Islet of Langerhans (tissue), 1 donor: ENCODE data around the gene TARS1.
"Not testable (repeated sequence)": the region's sequence is repeated elsewhere in the genome, so short reads cannot be mapped to it uniquely, and the experiment has no call there.

Source experiments
- FAIRE-seq: peaks from one replicate; lab custom pipeline; 2011; peaks lifted over from hg19 to GRCh38; lab: Jason Lieb, UNC

Gene TARS1

DNA sequence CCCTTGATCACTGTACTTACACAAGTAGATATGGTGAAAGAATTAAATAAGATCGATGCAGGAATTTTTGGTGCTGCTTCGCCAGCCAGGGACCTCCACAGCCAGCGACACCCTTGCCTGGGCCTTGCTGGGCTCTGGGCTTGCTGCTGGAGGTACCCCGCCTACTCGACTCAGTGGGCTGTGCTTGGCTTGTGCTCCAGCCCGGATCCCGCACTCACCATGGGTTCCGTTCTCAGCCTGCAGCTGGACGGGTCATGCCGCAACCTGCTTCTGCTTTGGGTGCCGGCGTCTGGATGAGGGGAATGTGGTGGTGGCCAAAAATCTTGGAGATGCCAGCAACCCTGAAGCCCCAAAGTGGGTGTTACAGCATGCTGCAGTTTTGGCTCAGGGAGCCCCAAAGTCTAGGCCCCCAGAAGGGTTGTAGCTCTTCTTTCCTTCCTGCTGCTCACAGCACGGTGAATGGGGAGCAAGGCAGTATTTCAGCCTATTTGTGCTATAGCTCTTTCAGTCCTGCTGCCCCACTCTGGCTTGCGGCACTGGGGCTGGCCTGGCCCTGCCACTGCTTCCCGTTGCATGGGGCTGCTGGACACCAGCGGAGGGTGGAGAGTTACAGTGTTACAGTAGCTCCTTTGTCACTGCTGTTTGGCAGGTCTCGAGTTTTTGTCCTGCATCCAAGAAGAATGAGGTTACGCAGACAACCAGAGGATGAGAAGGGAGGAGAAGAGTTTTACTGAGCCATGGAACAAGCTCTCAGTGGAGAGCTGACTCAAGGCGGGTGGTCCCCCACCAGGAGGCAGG lies 48.0 kb downstream of the TARS1 start:
- no peak for FAIRE-seq

DNA sequence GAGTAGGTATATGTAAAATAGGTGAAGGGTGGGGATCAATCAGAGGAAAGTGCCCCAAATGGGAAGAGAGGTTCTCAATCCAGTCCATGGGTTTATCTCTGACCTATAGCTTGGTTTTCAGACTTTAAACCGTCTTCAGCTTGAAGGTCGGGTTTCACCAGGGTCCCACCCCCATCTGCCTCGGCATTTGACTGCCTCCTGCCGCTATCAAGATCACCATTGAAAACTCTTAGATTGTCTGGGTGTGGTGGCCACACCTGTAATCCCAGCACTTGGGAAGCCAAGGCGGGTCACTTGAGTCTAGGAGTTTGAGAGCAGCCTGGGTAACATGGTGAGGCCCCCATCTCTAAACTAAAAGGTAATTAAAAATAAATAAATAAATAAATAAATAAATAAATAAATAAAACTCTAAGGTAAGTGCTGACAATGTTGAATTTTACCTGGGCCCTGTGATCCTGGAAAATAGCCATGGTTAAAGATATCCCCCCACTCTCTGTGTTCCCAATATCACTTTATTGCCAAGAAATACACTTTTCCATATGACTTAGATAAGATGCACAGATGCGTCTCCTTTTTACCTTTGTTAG lies 48.8 kb downstream of the TARS1 start:
- FAIRE-seq = no peak

DNA sequence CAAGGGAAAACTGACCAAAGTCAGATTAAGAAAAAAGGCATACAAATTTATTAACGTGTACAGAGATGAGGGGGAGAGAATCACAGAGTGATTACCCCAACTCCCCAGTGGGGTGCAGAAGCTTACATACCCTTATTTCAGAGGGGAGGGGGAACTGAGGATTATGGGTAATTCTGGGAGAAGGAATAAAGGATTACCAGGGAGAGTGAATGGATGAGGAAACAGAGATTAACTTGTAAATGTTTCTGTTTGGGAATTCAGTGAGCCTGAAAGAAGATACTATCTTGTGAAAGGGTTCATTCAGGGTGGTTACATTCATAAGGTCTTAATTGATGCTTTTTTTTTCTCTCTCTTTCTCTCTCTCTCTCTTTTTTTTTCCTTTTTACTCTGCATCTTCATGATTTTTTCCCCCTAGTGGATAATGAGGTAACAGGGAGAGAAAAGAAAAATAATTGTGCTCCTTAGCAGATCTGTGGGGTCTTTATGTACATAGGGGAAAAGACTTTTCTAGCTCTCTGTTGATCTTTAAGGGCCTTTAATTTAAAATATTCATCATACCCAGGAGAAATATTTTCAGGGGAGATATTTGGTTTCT lies 49.4 kb downstream of the TARS1 start:
- no peak for FAIRE-seq

DNA sequence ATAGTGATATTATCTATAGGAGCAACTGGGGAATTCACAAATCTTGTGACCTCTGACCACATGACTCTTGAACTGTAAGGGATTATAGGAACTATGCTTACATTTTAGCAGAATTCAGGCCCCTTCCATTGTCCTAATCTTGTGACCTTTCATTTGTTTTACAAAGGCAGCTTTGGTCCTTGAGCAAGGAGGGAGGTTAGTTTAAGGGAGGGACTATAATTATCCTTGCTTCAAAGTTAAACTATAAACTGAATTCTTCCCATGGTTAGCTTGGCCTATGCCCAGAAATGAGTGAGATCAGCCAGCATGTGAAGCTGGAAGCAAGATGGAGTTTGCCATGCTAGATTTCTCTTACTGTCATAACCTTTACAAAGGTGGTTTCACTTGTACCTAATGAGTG lies 51.2 kb downstream of the TARS1 start:
- FAIRE-seq = no peak

DNA sequence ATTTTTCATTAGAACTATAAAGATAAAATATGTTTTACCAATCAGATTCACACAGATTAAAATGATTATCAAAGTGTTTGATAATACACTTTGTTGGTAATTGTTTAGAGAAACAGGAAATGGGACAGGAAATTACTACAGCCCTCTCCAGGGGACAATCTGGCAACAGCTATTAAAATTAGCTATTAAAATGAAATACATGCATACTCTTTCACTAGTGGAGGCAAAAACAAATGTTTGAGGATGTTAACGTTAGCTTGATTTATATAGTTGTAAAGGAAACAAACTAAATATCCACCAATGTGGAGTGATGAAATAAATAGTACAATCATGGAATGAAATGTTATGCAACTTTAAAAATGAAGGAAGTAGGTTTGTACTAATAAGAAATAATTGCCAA lies 53.7 kb downstream of the TARS1 start:
- FAIRE-seq = no peak

DNA sequence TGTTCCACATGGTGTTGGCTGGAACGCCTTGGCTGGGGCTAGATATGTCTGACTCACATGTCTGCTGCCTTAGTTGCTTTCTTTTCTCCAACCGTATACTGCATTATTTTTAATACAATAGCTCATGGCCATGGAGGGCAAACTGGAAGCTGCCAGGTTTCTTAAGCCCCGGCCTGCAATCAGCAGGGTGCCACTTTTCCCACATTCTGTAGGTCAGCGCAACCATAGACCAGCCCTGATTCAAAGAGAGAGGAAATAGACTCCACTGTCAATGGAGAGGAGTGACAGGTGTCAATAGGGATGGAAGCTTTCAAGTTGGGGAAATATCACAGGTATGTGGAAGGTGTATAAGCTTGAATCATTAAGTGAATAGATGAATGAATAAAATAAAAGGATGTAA lies 60.5 kb downstream of the TARS1 start:
- FAIRE-seq = no peak

DNA sequence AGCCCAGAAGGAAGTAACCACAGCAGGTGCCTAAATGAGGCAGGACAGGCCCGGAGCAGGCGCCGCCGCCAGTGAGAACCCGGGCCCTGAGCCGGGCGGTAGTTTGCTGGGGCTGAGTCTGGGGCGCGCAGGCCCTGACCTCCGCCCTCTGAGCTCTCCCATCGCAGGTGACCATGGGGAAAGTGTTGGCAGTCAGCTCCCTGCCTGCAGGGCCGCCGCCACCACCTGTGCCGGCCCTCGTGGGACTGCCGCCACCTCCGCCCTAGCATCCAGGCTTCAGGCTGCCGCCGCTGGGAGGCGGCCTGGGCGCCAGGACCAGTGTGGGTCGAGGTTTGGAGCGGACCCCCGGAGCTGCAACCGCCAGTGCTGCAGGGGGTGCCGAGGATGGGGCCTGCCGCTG lies 61.1 kb downstream of the TARS1 start:
- FAIRE-seq = no peak

DNA sequence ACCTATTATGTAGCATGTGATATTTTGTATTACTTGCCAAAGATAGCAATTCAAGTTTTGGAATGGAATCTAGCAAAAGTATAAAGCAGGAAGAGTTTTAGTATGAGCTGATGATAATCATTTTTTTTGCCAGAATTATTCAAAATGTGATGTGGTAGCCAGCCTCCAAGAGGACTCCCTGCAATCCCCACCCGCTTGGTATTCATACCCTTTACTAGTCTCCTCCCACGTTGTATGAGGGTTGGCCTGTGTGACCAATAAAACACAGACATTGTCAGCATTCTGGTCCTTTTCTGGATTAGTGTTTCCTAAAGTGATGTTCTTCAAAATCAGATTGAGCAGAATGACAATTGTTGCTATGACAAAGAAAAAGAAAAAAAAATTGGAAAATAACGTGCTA lies 63.8 kb downstream of the TARS1 start:
- FAIRE-seq = no peak

DNA sequence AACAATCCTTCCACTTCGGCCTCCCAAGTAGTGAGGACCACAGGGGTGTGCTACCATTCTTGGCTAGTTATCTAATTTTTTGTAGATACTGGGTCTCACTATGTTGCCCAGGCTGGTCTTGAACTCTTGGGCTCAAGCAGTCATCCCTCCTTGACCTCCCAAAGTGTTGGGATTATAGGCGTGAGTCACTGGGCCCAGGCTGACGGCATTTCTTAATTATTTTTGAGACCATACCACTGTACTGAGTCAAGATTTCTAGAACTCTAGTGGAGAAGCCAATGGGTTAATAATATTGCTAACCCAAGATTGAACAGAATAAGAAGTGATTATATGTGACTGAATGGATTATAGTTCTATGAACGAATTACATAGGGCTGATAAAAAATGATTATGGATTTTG lies 66.7 kb downstream of the TARS1 start:
- no peak for FAIRE-seq

DNA sequence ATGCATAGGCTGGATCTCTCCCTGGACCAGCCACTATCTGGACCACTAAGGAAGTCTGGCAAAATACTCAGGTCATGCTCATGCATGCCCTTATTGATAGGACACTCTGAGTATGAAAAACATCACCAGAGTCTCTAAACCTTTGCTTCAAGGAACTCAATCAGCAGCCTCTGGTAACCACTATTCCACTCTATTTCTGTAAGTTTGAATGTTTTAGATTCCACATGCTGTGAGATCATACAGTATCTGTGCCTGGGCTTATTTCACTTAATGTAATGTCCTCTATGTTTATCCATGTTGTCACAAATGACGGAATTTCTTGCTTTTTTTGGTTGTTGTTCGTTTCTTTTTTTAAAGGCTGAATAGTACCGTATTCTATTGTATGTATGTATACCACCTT lies 68.3 kb downstream of the TARS1 start:
- FAIRE-seq = no peak

DNA sequence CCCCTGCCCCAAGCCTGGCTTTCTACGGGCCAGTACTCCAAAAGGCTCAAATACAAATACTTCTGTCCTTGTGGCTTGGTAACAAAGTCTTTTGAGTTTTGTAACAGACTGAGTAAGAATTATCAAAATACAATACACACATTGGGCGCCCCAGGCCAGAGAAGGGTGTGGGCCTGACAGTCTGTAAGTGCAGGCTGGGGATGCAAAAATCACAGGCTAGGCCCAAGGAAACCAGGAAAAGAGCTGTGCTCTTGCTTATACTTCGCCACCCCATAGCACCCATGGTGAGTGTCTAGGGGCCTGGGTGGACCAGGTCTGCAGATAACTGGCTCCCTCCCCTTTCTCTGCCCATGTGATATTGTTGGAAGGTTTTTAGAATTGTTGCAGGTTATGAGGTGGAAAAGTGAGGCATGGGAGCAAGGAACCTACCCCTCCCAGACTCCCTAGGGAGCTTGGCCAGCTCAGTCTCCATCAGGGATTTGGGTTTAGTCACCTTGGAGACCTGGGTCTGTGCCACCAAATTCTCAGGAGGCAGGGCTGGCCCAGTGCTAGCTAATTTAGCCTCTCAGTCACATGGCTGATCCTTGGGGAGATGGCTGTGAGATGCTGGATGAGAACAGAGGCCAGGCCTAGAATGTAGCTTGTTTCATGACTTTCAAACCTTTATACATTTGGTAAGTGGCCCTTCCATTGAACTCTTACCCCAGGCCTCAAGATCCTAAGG lies 72.9 kb downstream of the TARS1 start:
- FAIRE-seq = no peak

DNA sequence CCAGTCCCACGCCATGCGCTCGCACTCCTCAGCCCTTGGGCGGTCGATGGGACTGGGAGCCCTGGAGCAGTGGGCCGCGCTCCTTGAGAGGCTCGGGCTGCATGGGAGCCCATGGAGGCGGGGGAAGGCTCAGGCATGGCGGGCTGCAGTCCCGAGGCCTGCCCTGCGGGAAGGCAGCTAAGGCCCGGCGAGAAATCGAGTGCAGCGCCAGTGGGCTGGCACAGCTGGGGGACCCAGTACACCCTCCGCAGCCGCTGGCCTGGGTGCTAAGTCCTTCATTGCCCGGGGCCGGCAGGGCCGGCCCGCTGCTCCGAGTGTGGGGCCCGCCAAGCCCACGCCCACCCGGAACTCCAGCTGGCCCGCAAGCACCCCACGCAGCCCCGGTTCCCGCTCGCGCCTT lies 74.6 kb downstream of the TARS1 start:
- not testable (repeated sequence) for FAIRE-seq

DNA sequence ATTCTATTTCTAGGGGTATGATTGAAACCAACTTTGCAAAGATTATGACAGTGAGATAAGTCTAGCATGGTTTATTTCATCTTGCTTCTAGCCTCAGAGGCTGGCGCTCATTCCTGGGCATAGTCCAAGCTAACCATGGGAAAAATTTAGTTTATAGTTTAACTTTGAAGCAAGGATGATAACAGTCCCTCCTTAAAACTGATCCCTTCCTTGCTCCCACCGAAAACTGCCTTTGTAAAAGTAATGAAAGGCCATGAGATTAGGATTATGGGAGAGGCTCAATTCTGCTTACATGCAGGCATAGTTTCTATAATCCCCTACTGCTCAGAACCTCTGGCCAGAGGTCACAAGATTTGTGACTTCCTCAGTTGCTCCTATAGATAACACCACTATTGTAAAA lies 75.7 kb downstream of the TARS1 start:
- no peak for FAIRE-seq
